SK-N-SH (cell line): Measurements from ENCODE around the gene PRSS23. TPM values are rescaled to one million over a fixed set of nuclear protein-coding genes. Genes with fewer than 3 reads are reported as not detected.
A peak's percentile ranks its signal among the peaks of the same experiment; 100 is the strongest.

Source experiments
- CTCF ChIA-PET: fragments of 300-600, 350-600 bp; formaldehyde crosslinking; extraction: SDS; loops from one replicate; lab custom pipeline; 2021; lab: Yijun Ruan, JAX
- POLR2A ChIA-PET: fragments of 350-600 bp; sonication (Branson Sonifier 250); formaldehyde crosslinking; extraction: SDS; loops from one replicate; lab custom pipeline; 2020; ENCODE audit warnings: antibody characterized with exemption, inconsistent platforms; lab: Yijun Ruan, JAX
- DNase-seq: peaks from one replicate; pipeline ENCODE4 v3.0.0; 2012
- H2AFZ ChIP-seq: fragments of 200-600 bp; sonication (generic); 2 replicates; pipeline ENCODE4 v1.8.1; 2016; ENCODE audit warnings: antibody characterized with exemption, mild to moderate bottlenecking, low read depth
- H3F3A ChIP-seq: fragments of 200-600 bp; sonication (generic); replicated peaks from 2 replicates; pipeline ENCODE3; 2016; ENCODE audit warnings: antibody characterized with exemption, mild to moderate bottlenecking; ENCODE audit not compliant: insufficient read depth
- H3K27ac ChIP-seq, 2 experiments: fragments of 200-500 bp in 1 of 2; fragments of 200-600 bp in 1 of 2; sonication (Bioruptor generic) in 1 of 2; sonication (generic), shearing (Covaris generic) in 1 of 2; 2 replicates each; pipeline versions ENCODE4 v1.5.1 to v1.6.1; 2014 to 2016; ENCODE audit warnings: low read depth in 2 of 2, inconsistent platforms in 1 of 2, low read length in 1 of 2, mild to moderate bottlenecking in 1 of 2, mixed read lengths in 1 of 2
- H3K27me3 ChIP-seq: fragments of 200-600 bp; sonication (generic), shearing (Covaris generic); 2 replicates; pipeline ENCODE4 v1.6.1; 2016; ENCODE audit warnings: mixed run types; ENCODE audit not compliant: insufficient read depth
- H3K36me3 ChIP-seq, 2 experiments: fragments of 200-500 bp in 1 of 2; fragments of 200-600 bp in 1 of 2; sonication (Bioruptor generic) in 1 of 2; sonication (generic) in 1 of 2; replicated peaks in 1 of 2; 2 replicates each; pipeline versions ENCODE3 to v1.5.1; 2014 to 2016; ENCODE audit warnings: low read length in 1 of 2, mild to moderate bottlenecking in 1 of 2; ENCODE audit not compliant: insufficient read depth in 2 of 2, control insufficient read depth in 1 of 2
- H3K4me1 ChIP-seq, 2 experiments: fragments of 200-500 bp in 1 of 2; fragments of 200-600 bp in 1 of 2; sonication (Bioruptor generic) in 1 of 2; sonication (generic), shearing (Covaris generic) in 1 of 2; 2 replicates each; pipeline versions ENCODE4 v1.5.1 to v1.6.1; 2014 to 2016; ENCODE audit warnings: low read depth in 1 of 2, low read length in 1 of 2, mixed run types in 1 of 2; ENCODE audit not compliant: insufficient read depth in 2 of 2, control insufficient read depth in 1 of 2
- H3K4me2 ChIP-seq: fragments of 200-600 bp; sonication (generic), shearing (Covaris generic); 2 replicates; pipeline ENCODE4 v1.6.1; 2017; ENCODE audit warnings: mixed run types
- H3K4me3 ChIP-seq, 2 experiments: fragments of 200-500 bp in 1 of 2; fragments of 200-600 bp in 1 of 2; sonication (Bioruptor generic) in 1 of 2; sonication (generic), shearing (Covaris generic) in 1 of 2; 2 replicates each; pipeline versions ENCODE4 v1.5.1 to v1.8.1; 2014 to 2016; ENCODE audit warnings: low read depth in 2 of 2, inconsistent platforms in 1 of 2, low read length in 1 of 2, mild to moderate bottlenecking in 1 of 2, mixed read lengths in 1 of 2, moderate library complexity in 1 of 2
- H3K79me2 ChIP-seq: fragments of 200-600 bp; sonication (generic); 2 replicates; pipeline ENCODE4 v1.8.1; 2017; ENCODE audit warnings: mild to moderate bottlenecking; ENCODE audit not compliant: insufficient read depth
- H3K9ac ChIP-seq: fragments of 200-600 bp; sonication (generic); 2 replicates; pipeline ENCODE4 v1.6.1; 2017; ENCODE audit warnings: mixed run types
- H3K9me2 ChIP-seq: fragments of 200-600 bp; sonication (generic); 2 replicates; pipeline ENCODE4 v1.6.1; 2017; ENCODE audit warnings: mixed run types
- H3K9me3 ChIP-seq: fragments of 200-600 bp; sonication (generic); 2 replicates; pipeline ENCODE4 v1.6.1; 2017; ENCODE audit warnings: mixed run types, mild to moderate bottlenecking, moderate library complexity
- H4K20me1 ChIP-seq: fragments of 200-600 bp; sonication (generic); 2 replicates; pipeline ENCODE4 v1.6.1; 2017; ENCODE audit warnings: mild to moderate bottlenecking, mixed run types; ENCODE audit not compliant: insufficient read depth
- ELF1 ChIP-seq: IDR thresholded peaks from 2 replicates; pipeline ENCODE4 v1.4.0; 2012
- EZH2phosphoT487 ChIP-seq: fragments of 200-600 bp; sonication (generic); IDR thresholded peaks from 2 replicates; pipeline ENCODE4 v1.6.1; 2017; ENCODE audit warnings: low read depth, mixed run types, mild to moderate bottlenecking, antibody characterized with exemption, moderate library complexity, borderline replicate concordance
- FOSL2 ChIP-seq: IDR thresholded peaks from 2 replicates; pipeline ENCODE4 v1.4.0; 2012; ENCODE audit warnings: low read depth, mild to moderate bottlenecking, moderate library complexity, borderline replicate concordance
- JUND ChIP-seq: IDR thresholded peaks from 2 replicates; pipeline ENCODE4 v1.4.0; 2012
- POLR2AphosphoS5 ChIP-seq: IDR thresholded peaks from 2 replicates; pipeline ENCODE4 v1.6.1; 2012; ENCODE audit warnings: low read depth, low read length
- SIN3A ChIP-seq: IDR thresholded peaks from 2 replicates; pipeline ENCODE4 v1.6.1; 2012; ENCODE audit warnings: low read depth, mild to moderate bottlenecking, low read length, moderate library complexity, borderline replicate concordance
- SMC3 ChIP-seq: IDR thresholded peaks from 2 replicates; pipeline ENCODE4 v1.6.1; 2012; ENCODE audit warnings: low read depth, low read length, improper control_type of control experiment
- USF1 ChIP-seq: IDR thresholded peaks from 2 replicates; pipeline ENCODE4 v1.4.0; 2012; ENCODE audit warnings: low read depth, borderline replicate concordance
- WGBS: methylation state at CpG from one replicate; pipeline ENCODE4 v1.1.6; 2017; ENCODE audit warnings: low lambda C conversion rate; 5-methylcytosine and 5-hydroxymethylcytosine counted together
- polyA plus RNA-seq, 3 experiments: library from polyadenylated mRNA; depleted of rRNA; stranded (reverse); fragments of >200 nt; gene quantifications; 2 replicates each; pipeline ENCODE4 v1.2.3, GENCODE V29; 2012

The PRSS23 gene
- polyA plus RNA-seq, 1 of the 3 experiments (the other 2 are of a cell fraction) = 326 TPM

GRCh38 chr11:86799680-86800075 is 664 bp upstream of the PRSS23 start:
- TF ChIP-seq JUND = no peak
- TF ChIP-seq SMC3 = no peak
- TF ChIP-seq FOSL2 = no peak
- peak overlapping the region; percentile 73 to 84 for H3K4me3 ChIP-seq
- H3K4me1 ChIP-seq = peaks cover 6 to 17% of the 10 kb centered on the region in 2 experiments
- H3K79me2 ChIP-seq = peaks cover 53% of the 10 kb centered on the region
- H3K9me2 ChIP-seq = no peaks in the 10 kb centered on the region
- no peaks in the 10 kb centered on the region for H3K27me3 ChIP-seq
- peak overlapping the region; percentile 99 for H3K9ac ChIP-seq
- POLR2A ChIA-PET = no interaction called here
- peaks cover 15% of the 10 kb centered on the region for H4K20me1 ChIP-seq
- H2AFZ ChIP-seq = no peak overlapping the region
- H3K27ac ChIP-seq = peak overlapping the region; percentile 47 to 93; a peak in 3 of 4 replicates
- H3F3A ChIP-seq = peaks cover 50% of the 10 kb centered on the region
- DNase-seq = peak; percentile 40
- H3K4me2 ChIP-seq = peak overlapping the region; percentile 81
- CTCF ChIA-PET = interaction anchor here (1.0 to 2.0 kb wide), 5 partner anchors 8 to 342 kb away, joined by 3 to 10 read pairs (median 4); no protein-coding TSS in a partner anchor
- WGBS = 73% methylated on average over 13 of the region's 13 CpGs
- H3K9me3 ChIP-seq = no peaks in the 10 kb centered on the region
- H3K36me3 ChIP-seq = peaks cover 10 to 21% of the 10 kb centered on the region in 2 experiments

- H2AFZ ChIP-seq = no peak overlapping the region
- CTCF ChIA-PET = interaction anchor here (1.0 to 6.4 kb wide), 6 partner anchors 9 to 440 kb away, joined by 3 to 32 read pairs (median 7); no protein-coding TSS in a partner anchor
- no peak for DNase-seq
Measured at GRCh38 chr11:86800960-86801272, 574 bp downstream of the PRSS23 start.

GRCh38 chr11:86801364-86801763 is 1.0 kb downstream of the PRSS23 start:
- no peaks in the 10 kb centered on the region for H3K9me2 ChIP-seq
- no peak overlapping the region for H2AFZ ChIP-seq
- 22% methylated on average over 2 of the region's 2 CpGs for WGBS
- H3K9me3 ChIP-seq = no peaks in the 10 kb centered on the region
- peak overlapping the region; percentile 99 for H3K9ac ChIP-seq
- H3K4me1 ChIP-seq = peaks cover 6 to 30% of the 10 kb centered on the region in 2 experiments
- peaks cover 31% of the 10 kb centered on the region for H4K20me1 ChIP-seq
- DNase-seq = no peak
- peak overlapping the region; percentile 80 for H3K4me2 ChIP-seq
- TF ChIP-seq POLR2AphosphoS5 (no peak), USF1 (0 out of 2 replicates have a peak, but pooled peaks have one; percentile 10), ELF1 (no peak)
- H3K79me2 ChIP-seq = peaks cover 70% of the 10 kb centered on the region
- ChIA-PET CTCF (interaction anchor here (1.0 to 6.4 kb wide), 5 partner anchors 29 to 440 kb away, joined by 3 to 32 read pairs (median 4); no protein-coding TSS in a partner anchor), POLR2A (interaction anchor here (1.3 kb wide), 1 partner anchor 129 kb away, joined by 5 read pairs; the partner anchor contains the start of gene ME3)
- peak overlapping the region; percentile 60 to 93; a peak in 3 of 4 replicates for H3K27ac ChIP-seq
- no peaks in the 10 kb centered on the region for H3K27me3 ChIP-seq
- peaks cover 62% of the 10 kb centered on the region for H3F3A ChIP-seq
- H3K4me3 ChIP-seq = peak overlapping the region; percentile 73 to 84
- H3K36me3 ChIP-seq = peaks cover 18 to 37% of the 10 kb centered on the region in 2 experiments

More at GRCh38 chr11:86800960-86801272, 574 bp downstream of the PRSS23 start:
- no peaks in the 10 kb centered on the region for H3K9me3 ChIP-seq
- H3F3A ChIP-seq = peaks cover 57% of the 10 kb centered on the region
- POLR2A ChIA-PET = interaction anchor here (1.3 kb wide), 1 partner anchor 128 kb away, joined by 5 read pairs; the partner anchor contains the start of gene ME3
- TF ChIP-seq EZH2phosphoT487 (no peak), SIN3A (peak; percentile 31; the same call in 1 of the 2 replicates), JUND (no peak)
- TF ChIP-seq, all 33 proteins: peak for 1
- H3K36me3 ChIP-seq = peaks cover 14 to 32% of the 10 kb centered on the region in 2 experiments
- no peaks in the 10 kb centered on the region for H3K9me2 ChIP-seq
- peak overlapping the region; percentile 99 for H3K9ac ChIP-seq
- H3K4me3 ChIP-seq = peak overlapping the region; percentile 73 to 84
- H3K4me1 ChIP-seq = peaks cover 6 to 27% of the 10 kb centered on the region in 2 experiments
- WGBS = 2% methylated on average over 9 of the region's 9 CpGs
- peaks cover 66% of the 10 kb centered on the region for H3K79me2 ChIP-seq
- H3K27ac ChIP-seq = peak overlapping the region; percentile 60 to 93; a peak in 3 of 4 replicates
- peaks cover 27% of the 10 kb centered on the region for H4K20me1 ChIP-seq
- no peaks in the 10 kb centered on the region for H3K27me3 ChIP-seq
- peak overlapping the region; percentile 80 for H3K4me2 ChIP-seq
